Endodermal cell (in vitro differentiated cells): ENCODE measurements around the gene MBD3L5. TPM values are rescaled to one million over a fixed set of nuclear protein-coding genes. Genes with fewer than 3 reads are reported as not detected.
"Not testable (repeated sequence)": the region's sequence is repeated elsewhere in the genome, so short reads cannot be mapped to it uniquely, and the experiment has no call there.

Experiments used
- DNase-seq: peaks from one replicate; pipeline ENCODE4 v3.0.0-alpha.2; 2017
- H3K27ac ChIP-seq: 2 replicates; pipeline ENCODE4 v1.5.1; 2013; ENCODE audit warnings: mild to moderate bottlenecking, low read depth, low read length, moderate library complexity
- H3K27me3 ChIP-seq: 2 replicates; pipeline ENCODE4 v1.6.1; 2013; ENCODE audit warnings: mild to moderate bottlenecking, low read length, moderate library complexity; ENCODE audit not compliant: insufficient read depth, control insufficient read depth, poor library complexity, severe bottlenecking
- H3K36me3 ChIP-seq: 2 replicates; pipeline ENCODE4 v1.7.0; 2013; ENCODE audit warnings: mild to moderate bottlenecking, low read length, moderate library complexity; ENCODE audit not compliant: control insufficient read depth, insufficient read depth
- H3K4me1 ChIP-seq: one replicate; pipeline ENCODE4 v1.7.0; 2013; ENCODE audit warnings: low read length; ENCODE audit not compliant: control insufficient read depth, insufficient read depth
- H3K4me3 ChIP-seq: 2 replicates; pipeline ENCODE4 v1.5.1; 2013; ENCODE audit warnings: mild to moderate bottlenecking, low read length, moderate library complexity
- H3K9ac ChIP-seq: 2 replicates; pipeline ENCODE4 v1.6.1; 2013; ENCODE audit warnings: mild to moderate bottlenecking, low read length, moderate library complexity; ENCODE audit not compliant: poor library complexity, severe bottlenecking; ENCODE audit errors: extremely low read depth
- H3K9me3 ChIP-seq: 2 replicates; pipeline ENCODE4 v1.6.1; 2013; ENCODE audit warnings: mild to moderate bottlenecking, low read length, moderate library complexity; ENCODE audit not compliant: control insufficient read depth
- H3K27ac Mint-ChIP-seq: 2 replicates; pipeline ENCODE4 v1.8.0; 2020; ENCODE audit warnings: mixed read lengths
- H3K27me3 Mint-ChIP-seq: 2 replicates; pipeline ENCODE4 v1.8.0; 2021; ENCODE audit warnings: mild to moderate bottlenecking, mixed read lengths; ENCODE audit not compliant: insufficient read depth
- H3K36me3 Mint-ChIP-seq: 2 replicates; pipeline ENCODE4 v1.8.0; 2020; ENCODE audit warnings: low read depth, mixed read lengths
- H3K4me1 Mint-ChIP-seq: 2 replicates; pipeline ENCODE4 v1.8.0; 2020; ENCODE audit warnings: mixed read lengths
- H3K4me3 Mint-ChIP-seq: 2 replicates; pipeline ENCODE4 v1.8.0; 2020; ENCODE audit warnings: mild to moderate bottlenecking, moderate library complexity, mixed read lengths
- H3K9me3 Mint-ChIP-seq: 2 replicates; pipeline ENCODE4 v1.8.0; 2020; ENCODE audit warnings: mild to moderate bottlenecking, mixed read lengths
- CTCF ChIP-seq: fragments of 200-600 bp; sonication (generic); conservative IDR thresholded peaks from 2 replicates; pipeline ENCODE4 v1.5.0; 2021; ENCODE audit warnings: antibody characterized with exemption, mild to moderate bottlenecking
- WGBS, 2 experiments: methylation state at CpG; one replicate each; pipeline versions ENCODE4 v1.1.5 to v1.1.7; 2013; ENCODE audit warnings: missing lambda C conversion rate in 2 of 2, mixed read lengths in 1 of 2; ENCODE audit not compliant: insufficient coverage in 1 of 2, insufficient read length in 1 of 2; 5-methylcytosine and 5-hydroxymethylcytosine counted together
- total RNA-seq, 2 donors: library from RNA; stranded (reverse); fragmentation: NEBNext Ultra II Directional in 1 of 2; extraction: Animal tissue kit (Norgen Biotek cat#: 25700) in 1 of 2; gene quantifications; 2 replicates in 1 of 2; 3 replicates in 1 of 2; pipeline ENCODE4 v1.2.1, GENCODE V29; 2021

Gene MBD3L5
- total RNA-seq, 2 donors from 2014 or later = not detected

- H3K27ac ChIP-seq = no peak overlapping the region
- no peaks in the 10 kb centered on the region for H3K27me3 Mint-ChIP-seq
- H3K4me3 ChIP-seq = no peak overlapping the region
- no peaks in the 10 kb centered on the region for H3K4me1 Mint-ChIP-seq
- 89 to 90% methylated on average over 5 to 9 of the region's 9 CpGs for WGBS, 2 experiments
- H3K36me3 ChIP-seq = no peaks in the 10 kb centered on the region
- no peaks in the 10 kb centered on the region for H3K27me3 ChIP-seq
- DNase-seq = no peak
- H3K9me3 ChIP-seq = peaks cover 24% of the 10 kb centered on the region
- H3K27ac Mint-ChIP-seq = no peak overlapping the region
- H3K4me1 ChIP-seq = no peaks in the 10 kb centered on the region
- peaks cover 41% of the 10 kb centered on the region for H3K9me3 Mint-ChIP-seq
- H3K36me3 Mint-ChIP-seq = peaks cover under 1% of the 10 kb centered on the region
- TF ChIP-seq CTCF = no peak
- no peak overlapping the region for H3K4me3 Mint-ChIP-seq
- H3K9ac ChIP-seq = no peak overlapping the region
These were observed 33.5 kb downstream of the MBD3L5 start for GRCh38 chr19:7063764-7064418.

DNA sequence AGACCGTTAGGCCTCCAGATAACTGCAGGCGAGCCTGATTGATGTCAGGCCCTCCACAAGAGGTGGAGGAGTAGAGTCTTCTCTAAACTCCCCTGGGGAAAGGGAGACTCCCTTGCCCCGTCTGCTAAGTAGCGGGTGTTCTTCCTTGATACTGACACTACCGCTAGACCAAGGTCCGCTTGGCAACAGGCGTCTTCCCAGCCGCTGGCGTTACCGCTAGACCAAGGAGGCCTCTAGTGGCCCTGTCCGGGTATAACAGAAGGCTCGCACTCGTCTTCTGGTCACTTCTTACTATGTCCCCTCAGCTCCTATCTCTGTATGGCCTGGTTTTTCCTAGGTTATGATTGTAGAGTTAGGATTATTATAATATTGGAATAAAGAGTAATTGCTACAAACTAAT lies 36.7 kb downstream of the MBD3L5 start:
- peak; percentile 48 for TF ChIP-seq CTCF
- H3K36me3 ChIP-seq, H3K27ac ChIP-seq, H3K27me3 ChIP-seq, H3K9ac ChIP-seq, H3K27ac Mint-ChIP-seq, H3K4me1 ChIP-seq, H3K4me3 ChIP-seq, H3K27me3 Mint-ChIP-seq, H3K4me3 Mint-ChIP-seq, H3K4me1 Mint-ChIP-seq: not testable (repeated sequence)
- WGBS, 2 experiments = 45% methylated on average over 13 of the region's 13 CpGs; no CpG with 5 or more reads in 1 of the 2 experiments
- H3K9me3 ChIP-seq = peaks cover 24% of the 10 kb centered on the region
- Mint-ChIP-seq H3K9me3 (peaks cover 44% of the 10 kb centered on the region), H3K36me3 (peaks cover 18% of the 10 kb centered on the region)
- peak; percentile 79 for DNase-seq

DNA sequence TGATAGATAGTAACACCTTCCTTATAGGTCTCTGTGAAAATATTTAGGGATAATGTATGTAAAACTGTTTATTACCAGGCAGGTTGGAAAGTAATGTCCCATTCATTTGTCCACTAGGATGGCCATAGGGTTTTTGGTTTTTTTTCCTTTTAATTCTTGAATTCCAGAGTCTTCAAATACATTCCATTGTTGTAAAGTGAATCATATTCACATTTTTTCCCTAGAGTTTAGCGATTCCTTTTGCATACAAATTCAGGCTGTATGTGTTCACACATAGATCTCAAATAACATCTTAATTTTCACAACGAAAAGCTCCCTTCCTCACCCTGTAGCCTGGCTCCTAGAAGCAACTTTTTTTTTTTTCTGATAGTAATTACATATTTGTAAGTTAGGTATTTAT lies 37.3 kb downstream of the MBD3L5 start:
- Mint-ChIP-seq H3K4me3 (no peak overlapping the region), H3K27me3 (no peaks in the 10 kb centered on the region), H3K4me1 (no peaks in the 10 kb centered on the region), H3K9me3 (peaks cover 46% of the 10 kb centered on the region), H3K36me3 (peaks cover 24% of the 10 kb centered on the region), H3K27ac (no peak overlapping the region)
- 88% methylated on average over 2 of the region's 2 CpGs; no CpG with 5 or more reads in 1 of the 2 experiments for WGBS, 2 experiments
- DNase-seq = no peak
- Histone ChIP-seq H3K36me3 (peaks cover 14% of the 10 kb centered on the region), H3K27me3 (no peaks in the 10 kb centered on the region), H3K4me3 (no peak overlapping the region), H3K27ac (no peak overlapping the region), H3K9ac (no peak overlapping the region), H3K4me1 (no peaks in the 10 kb centered on the region), H3K9me3 (peaks cover 24% of the 10 kb centered on the region)
- no peak for TF ChIP-seq CTCF
